Stimulated activated effector memory CD8-positive, alpha-beta T cell treated with anti-CD3 and anti-CD28 coated beads, Interleukin-12 subunit alpha, Interleukin-12 subunit beta, amount 100 ng/mL, for 72 hours (primary cell): ENCODE data around the gene MEIS3.

Experiments
- ATAC-seq: fragments of 150-1000 bp; cut with Tn5 transposase; 2 replicates; pipeline ENCODE4 v1.10.0; 2021
- DNase-seq, 2 donors: peaks; one replicate each; pipeline ENCODE4 v3.0.0; 2021 to 2022; ENCODE audit warnings: low spot score in 2 of 2
- H3K27ac Mint-ChIP-seq: one replicate; pipeline ENCODE4 v1.8.0; 2022; ENCODE audit warnings: mild to moderate bottlenecking, mixed read lengths
- H3K36me3 Mint-ChIP-seq: one replicate; pipeline ENCODE4 v1.8.0; 2022; ENCODE audit warnings: mild to moderate bottlenecking, mixed read lengths
- H3K4me1 Mint-ChIP-seq: one replicate; pipeline ENCODE4 v1.8.0; 2022; ENCODE audit warnings: mixed read lengths
- H3K4me3 Mint-ChIP-seq: one replicate; pipeline ENCODE4 v1.8.0; 2022; ENCODE audit warnings: mild to moderate bottlenecking, mixed read lengths
- H3K9me3 Mint-ChIP-seq: one replicate; pipeline ENCODE4 v1.8.0; 2022; ENCODE audit warnings: mixed read lengths

MEIS3 gene

DNA sequence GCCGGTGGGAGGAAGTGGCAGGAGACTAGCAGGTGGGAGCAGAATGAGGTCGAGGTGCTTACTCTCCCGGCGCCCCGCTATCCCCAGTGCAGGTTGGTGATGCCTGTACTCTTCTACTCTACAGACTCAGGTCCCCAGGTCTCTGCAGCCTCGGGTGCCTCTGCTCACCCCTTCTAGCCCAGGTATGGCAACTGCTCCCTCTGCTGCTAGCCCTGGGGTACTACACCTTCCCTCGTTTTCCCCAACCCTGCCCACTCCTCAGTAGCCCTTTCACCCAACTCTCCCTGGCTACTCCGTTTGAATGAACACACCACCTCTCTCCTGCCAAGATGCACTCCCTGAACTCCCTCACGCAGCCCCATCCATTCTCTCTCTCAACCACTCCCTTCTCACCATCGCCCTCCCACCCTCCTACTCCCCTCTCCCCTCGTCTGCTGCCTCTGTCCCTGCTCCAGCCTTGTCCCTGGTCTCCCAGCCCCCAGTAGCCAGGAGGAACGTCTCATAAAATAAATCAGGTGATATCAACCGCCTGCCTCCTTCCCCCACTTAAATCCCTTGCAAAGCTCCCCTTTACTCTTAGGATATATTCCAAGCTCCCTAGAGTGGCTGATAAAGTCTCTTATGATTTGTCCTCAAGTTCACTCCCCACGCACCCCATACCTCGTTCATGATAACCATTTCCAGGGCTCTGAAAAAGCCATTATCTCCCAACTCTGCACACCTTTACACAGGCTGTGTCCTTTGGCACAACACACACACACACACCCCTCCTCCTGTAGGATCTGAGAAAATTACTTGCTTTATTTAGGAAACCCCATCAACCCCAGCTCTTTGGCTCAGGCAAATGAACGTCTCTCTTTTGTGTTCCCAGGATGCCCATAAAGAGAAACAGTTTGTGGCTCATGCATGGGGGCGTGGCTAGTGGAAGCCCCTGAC lies 8.2 kb upstream of the MEIS3 start:
- peak; percentile 64 to 90 for DNase-seq
- ATAC-seq, result peak; percentile 61

DNA sequence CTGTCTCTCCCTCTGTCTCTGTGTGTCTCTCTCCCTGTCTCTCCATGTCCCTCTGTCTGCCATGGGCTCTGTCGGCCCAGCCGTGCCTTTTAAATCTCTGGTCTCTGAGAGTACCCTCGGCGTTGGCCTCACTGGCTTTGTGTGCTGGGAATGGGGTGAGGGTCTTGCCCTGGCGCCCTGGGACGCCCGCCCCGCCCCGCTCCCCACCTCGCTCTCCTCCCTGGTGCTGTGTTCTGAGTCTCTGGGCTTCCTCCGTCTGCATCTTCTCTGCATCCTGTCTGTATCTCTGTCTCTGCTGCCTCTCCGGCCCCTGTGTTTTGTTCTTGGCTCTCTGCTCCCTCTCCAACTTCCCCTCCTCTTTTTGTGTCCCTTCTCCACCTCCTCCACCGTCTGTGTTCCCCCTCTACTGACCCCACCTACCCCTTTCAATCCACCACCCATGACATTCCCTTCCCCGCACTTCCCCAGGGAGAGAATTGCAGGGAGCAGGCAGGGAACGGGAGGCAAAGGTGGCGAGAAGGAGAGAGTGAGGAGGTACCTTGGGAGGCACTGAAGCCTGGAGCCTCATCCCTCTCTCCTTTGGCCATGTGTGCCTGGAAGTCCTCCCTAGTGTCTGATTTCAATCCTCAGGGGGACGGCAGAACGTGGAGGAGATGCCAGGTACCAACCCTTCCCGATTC lies 4.0 kb upstream of the MEIS3 start:
- H3K4me3 Mint-ChIP-seq, result no peak overlapping the region
- H3K27ac Mint-ChIP-seq, result no peak overlapping the region
- ATAC-seq (no peak), DNase-seq (no peak)
- no peaks in the 10 kb centered on the region for H3K9me3 Mint-ChIP-seq
- peaks cover 35% of the 10 kb centered on the region for H3K4me1 Mint-ChIP-seq
- H3K36me3 Mint-ChIP-seq, result no peaks in the 10 kb centered on the region

More for the DNA sequence above, 8.2 kb upstream of the MEIS3 start:
- Mint-ChIP-seq H3K4me1 (peaks cover 18% of the 10 kb centered on the region), H3K27ac (no peak overlapping the region), H3K9me3 (no peaks in the 10 kb centered on the region), H3K36me3 (no peaks in the 10 kb centered on the region), H3K4me3 (no peak overlapping the region)

GRCh38 chr19:47422417-47423163 lies 3.3 kb upstream of the MEIS3 start:
- no peak for ATAC-seq
- Mint-ChIP-seq H3K4me1 (peaks cover 43% of the 10 kb centered on the region), H3K9me3 (no peaks in the 10 kb centered on the region), H3K27ac (peak overlapping the region; percentile 5), H3K36me3 (no peaks in the 10 kb centered on the region), H3K4me3 (no peak overlapping the region)
- DNase-seq, result no peak

GRCh38 chr19:47421844-47422395 lies 2.6 kb upstream of the MEIS3 start:
- peak; percentile 33 for ATAC-seq
- Mint-ChIP-seq H3K27ac (peak overlapping the region; percentile 5), H3K4me1 (peaks cover 50% of the 10 kb centered on the region)

DNA sequence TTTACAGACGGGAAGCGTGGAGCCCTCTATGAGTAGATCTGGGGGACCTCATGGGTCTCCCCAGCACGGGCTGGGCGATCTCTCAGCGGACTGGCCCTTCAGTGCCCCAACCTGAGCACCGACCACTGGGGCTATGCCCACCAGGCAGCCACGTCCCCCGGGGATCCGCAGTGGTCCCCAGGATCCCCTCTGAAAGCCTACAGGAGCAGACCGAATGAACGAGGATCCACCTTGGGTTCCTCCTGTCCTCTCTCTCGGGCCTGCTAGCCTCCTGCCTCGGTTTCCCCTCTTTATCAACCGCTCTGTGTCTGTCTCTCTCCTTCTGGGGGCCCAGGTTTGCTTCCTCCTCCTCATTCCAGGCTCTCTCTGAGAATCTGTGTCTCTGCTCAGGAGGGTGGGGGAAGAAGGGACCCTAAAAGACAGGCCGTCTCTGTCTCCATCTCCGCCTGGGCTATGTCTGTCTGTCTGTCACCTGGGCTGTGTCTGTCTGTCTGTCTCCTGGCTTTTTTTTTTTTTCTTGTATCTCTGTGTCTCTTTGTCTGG lies 2.0 kb upstream of the MEIS3 start:
- H3K36me3 Mint-ChIP-seq, result no peaks in the 10 kb centered on the region
- H3K4me1 Mint-ChIP-seq, result peaks cover 56% of the 10 kb centered on the region
- no peak overlapping the region for H3K27ac Mint-ChIP-seq
- H3K4me3 Mint-ChIP-seq, result peak overlapping the region; percentile 16
- DNase-seq (no peak), ATAC-seq (no peak)
- H3K9me3 Mint-ChIP-seq, result no peaks in the 10 kb centered on the region

More at GRCh38 chr19:47421844-47422395, 2.6 kb upstream of the MEIS3 start:
- Mint-ChIP-seq H3K9me3 (no peaks in the 10 kb centered on the region), H3K36me3 (no peaks in the 10 kb centered on the region), H3K4me3 (no peak overlapping the region)
- DNase-seq, result no peak

- Mint-ChIP-seq H3K27ac (no peak overlapping the region), H3K4me1 (peaks cover 56% of the 10 kb centered on the region), H3K9me3 (no peaks in the 10 kb centered on the region), H3K36me3 (no peaks in the 10 kb centered on the region), H3K4me3 (no peak overlapping the region)
- no peak for DNase-seq
- no peak for ATAC-seq
Measured at GRCh38 chr19:47419789-47420188, 462 bp upstream of the MEIS3 start.

DNA sequence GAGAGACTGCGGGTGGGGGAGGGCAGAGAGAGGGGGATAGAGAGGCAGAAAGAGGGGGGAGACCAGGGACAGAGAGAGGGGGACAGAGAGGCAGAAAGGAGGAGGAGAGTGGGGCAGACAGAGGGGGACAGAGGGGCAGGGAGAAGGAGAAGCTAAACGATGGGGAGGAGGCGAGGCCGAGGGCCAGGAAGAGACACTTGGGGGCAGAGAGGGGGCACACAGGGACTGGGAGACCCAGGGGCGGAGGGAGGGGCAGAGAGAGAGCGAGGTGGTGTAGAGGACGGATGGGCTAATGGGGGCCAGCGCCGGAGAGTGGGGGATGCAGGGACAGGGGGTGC lies 666 bp downstream of the MEIS3 start:
- Mint-ChIP-seq H3K27ac (no peak overlapping the region), H3K4me3 (peak overlapping the region; percentile 48), H3K9me3 (no peaks in the 10 kb centered on the region), H3K36me3 (peaks cover 6% of the 10 kb centered on the region), H3K4me1 (peaks cover 56% of the 10 kb centered on the region)
- DNase-seq (no peak), ATAC-seq (no peak)

DNA sequence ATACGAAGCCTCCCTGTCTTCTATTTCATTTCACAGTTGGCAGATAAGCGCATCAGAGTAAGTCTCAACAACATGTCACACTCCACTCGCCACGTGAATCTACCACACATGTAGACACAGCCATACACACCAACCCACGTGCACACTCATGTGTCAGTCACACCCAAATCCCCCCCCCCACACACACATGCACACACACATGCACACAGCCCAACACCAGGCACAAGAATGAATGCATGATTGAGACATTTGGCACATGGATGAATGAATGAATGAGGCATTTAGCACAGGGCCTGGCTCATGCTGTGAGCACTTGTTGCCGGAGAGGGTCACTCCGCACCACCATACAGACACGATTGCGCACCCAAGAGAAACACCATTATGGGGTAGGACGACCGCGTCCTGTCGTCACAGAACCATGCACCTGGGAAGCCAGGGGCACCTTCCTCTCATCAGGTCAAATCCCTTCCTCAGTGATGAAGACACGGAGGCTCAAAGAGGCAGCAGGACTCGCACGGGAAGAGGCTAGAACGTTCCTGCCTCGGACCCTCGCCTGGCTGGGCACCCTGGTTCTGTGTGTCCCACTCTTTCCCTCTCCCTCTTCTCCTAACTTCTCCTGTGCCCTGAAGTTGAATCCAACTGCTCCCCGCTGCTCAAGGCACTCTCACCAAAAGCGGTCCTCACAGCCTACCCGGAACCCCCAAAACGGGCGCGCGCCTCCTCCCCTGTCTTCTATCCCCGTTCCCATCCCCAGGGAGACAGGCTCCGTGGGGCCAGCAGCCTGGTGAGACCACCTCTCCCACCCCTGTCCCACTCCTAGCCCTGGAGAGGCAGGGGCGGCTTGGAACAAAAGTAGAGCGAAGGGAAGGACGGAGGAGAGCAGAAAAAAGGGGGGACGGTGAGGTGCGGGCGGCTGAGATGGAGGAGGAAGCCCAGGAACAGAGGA lies 1.3 kb downstream of the MEIS3 start:
- Mint-ChIP-seq H3K4me3 (peak overlapping the region; percentile 48), H3K4me1 (peaks cover 53% of the 10 kb centered on the region), H3K27ac (no peak overlapping the region), H3K36me3 (peaks cover 6% of the 10 kb centered on the region), H3K9me3 (no peaks in the 10 kb centered on the region)
- DNase-seq (no peak), ATAC-seq (peak; percentile 28)

DNA sequence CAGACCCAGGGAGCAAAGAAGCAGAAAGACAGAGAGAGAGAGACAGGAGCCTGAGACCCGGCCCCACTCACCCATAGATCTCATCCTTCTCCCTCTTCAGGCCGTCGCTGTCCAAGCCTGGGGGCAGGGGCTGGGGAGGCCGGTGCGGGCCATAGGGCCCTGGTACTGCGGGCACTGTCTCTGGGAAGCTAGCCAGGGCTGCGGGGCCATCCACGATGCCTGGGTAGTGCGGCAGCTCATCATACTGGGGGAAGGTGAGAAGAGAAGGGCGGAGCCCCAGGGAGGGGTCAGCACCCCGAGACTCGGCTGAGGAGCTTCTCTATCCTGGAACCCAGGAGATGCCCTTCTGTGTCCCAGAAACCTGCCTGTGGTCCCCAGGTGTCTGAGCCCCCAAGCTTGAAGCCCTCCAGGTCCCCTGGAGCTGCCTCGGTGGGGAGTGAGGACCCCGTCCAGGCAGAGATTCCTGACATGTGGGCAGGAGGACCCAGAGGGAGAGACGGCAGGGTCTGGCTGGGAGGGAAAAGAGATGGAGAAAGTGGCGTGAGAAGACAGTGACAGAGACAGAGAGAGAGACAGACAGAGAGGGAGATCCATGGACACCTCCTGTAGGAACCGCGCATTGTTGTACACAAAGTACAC lies 2.1 kb downstream of the MEIS3 start:
- H3K4me1 Mint-ChIP-seq, result peaks cover 45% of the 10 kb centered on the region
- peaks cover 6% of the 10 kb centered on the region for H3K36me3 Mint-ChIP-seq
- DNase-seq, result no peak
- no peaks in the 10 kb centered on the region for H3K9me3 Mint-ChIP-seq
- peak overlapping the region; percentile 48 for H3K4me3 Mint-ChIP-seq
- peak; percentile 6 for ATAC-seq
- H3K27ac Mint-ChIP-seq, result no peak overlapping the region

DNA sequence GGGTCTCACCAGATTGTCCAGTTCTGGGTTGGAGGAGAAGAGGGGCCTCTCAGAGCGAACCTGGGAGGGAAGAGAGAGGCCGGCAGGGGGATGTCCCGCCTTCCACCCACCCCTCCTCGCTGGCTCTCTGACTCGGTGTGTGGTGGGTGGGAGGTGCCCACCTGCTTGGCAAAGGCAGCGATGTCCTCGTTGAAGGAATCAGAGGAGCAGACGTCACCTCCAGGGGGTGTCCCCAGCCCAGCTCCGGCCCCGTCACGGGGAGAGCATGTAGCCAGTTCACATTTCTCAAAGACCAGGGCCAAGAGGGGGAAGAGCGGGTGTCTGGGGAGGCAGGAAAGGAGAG lies 2.7 kb downstream of the MEIS3 start:
- DNase-seq (no peak), ATAC-seq (no peak)
- H3K4me1 Mint-ChIP-seq, result peaks cover 39% of the 10 kb centered on the region
- H3K27ac Mint-ChIP-seq, result no peak overlapping the region
- H3K4me3 Mint-ChIP-seq, result no peak overlapping the region
- peaks cover 6% of the 10 kb centered on the region for H3K36me3 Mint-ChIP-seq
- no peaks in the 10 kb centered on the region for H3K9me3 Mint-ChIP-seq

DNA sequence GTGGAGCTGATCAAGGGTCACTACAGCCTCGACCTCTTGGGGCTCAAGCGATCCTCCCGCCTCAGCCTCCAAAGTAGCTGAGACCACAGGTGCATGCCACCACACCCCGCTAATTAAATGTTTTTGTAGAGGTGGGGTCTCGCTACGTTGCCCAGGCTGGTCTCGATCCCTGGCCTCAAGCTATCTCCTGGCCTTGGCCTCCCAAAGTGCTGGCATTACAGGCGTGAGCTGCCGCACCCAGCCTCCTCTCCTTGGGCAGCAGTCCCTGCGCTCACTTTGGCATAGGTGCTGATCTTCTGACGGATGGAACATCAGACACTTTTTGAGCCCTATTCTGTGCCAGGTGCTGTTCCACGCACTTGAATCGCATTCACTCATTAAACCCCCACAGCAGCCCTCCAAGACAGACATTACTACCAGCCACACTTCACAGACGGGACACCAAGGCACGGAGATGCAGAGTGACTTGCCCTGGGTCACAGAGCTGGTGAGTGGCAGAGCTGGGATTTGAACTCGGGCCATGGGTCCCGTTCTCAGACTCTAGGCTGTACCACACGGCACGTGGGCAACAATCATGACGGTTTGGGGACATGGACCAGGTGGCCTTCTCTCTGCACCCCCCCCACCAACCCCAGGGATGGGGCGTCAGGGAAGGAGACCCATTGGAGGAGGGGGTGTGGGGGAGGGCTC lies 3.2 kb downstream of the MEIS3 start:
- ATAC-seq (no peak), DNase-seq (no peak)
- no peak overlapping the region for H3K4me3 Mint-ChIP-seq
- H3K4me1 Mint-ChIP-seq, result peaks cover 34% of the 10 kb centered on the region
- no peaks in the 10 kb centered on the region for H3K9me3 Mint-ChIP-seq
- peaks cover 6% of the 10 kb centered on the region for H3K36me3 Mint-ChIP-seq
- H3K27ac Mint-ChIP-seq, result no peak overlapping the region

- no peak overlapping the region for H3K4me3 Mint-ChIP-seq
- no peak overlapping the region for H3K27ac Mint-ChIP-seq
- peaks cover 6% of the 10 kb centered on the region for H3K36me3 Mint-ChIP-seq
- no peak for DNase-seq
- peaks cover 24% of the 10 kb centered on the region for H3K4me1 Mint-ChIP-seq
- no peaks in the 10 kb centered on the region for H3K9me3 Mint-ChIP-seq
- ATAC-seq, result no peak
Measured at GRCh38 chr19:47414469-47414868, 4.9 kb downstream of the MEIS3 start.

GRCh38 chr19:47413941-47414340 lies 5.4 kb downstream of the MEIS3 start:
- no peak overlapping the region for H3K27ac Mint-ChIP-seq
- DNase-seq, result no peak

More at GRCh38 chr19:47413941-47414340, 5.4 kb downstream of the MEIS3 start:
- H3K4me1 Mint-ChIP-seq, result peaks cover 24% of the 10 kb centered on the region
- H3K36me3 Mint-ChIP-seq, result peaks cover 6% of the 10 kb centered on the region
- no peak overlapping the region for H3K4me3 Mint-ChIP-seq
- no peak for ATAC-seq
- H3K9me3 Mint-ChIP-seq, result no peaks in the 10 kb centered on the region
